Measurements from ENCODE around the gene VRK1. TPM values are rescaled to one million over a fixed set of nuclear protein-coding genes. Genes with fewer than 3 reads are reported as not detected.

The VRK1 gene
- total RNA-seq, 1 donor from 2014 or later, result 24.1 TPM

DNA sequence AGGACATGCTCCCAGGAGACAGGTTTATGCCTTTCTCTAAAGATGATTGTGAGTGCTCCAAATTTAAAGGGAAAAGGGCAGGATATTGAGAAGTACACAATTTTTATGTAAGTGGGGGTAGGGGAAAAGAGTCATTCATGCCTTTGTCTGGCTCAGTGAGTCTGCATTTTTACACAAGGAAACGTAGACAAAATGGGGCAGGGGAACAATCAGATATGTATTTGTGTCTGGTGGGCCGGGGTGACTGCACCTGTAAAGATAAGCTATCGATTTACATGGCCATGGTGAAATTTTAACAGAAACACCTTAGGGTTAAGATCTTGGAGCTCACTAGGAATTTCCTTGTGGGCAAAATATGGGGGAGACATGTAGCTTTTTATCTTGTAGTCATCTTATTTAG is 123.6 kb downstream of the VRK1 start:
- DNase-seq (ENCODE audit: low spot score), result no peak

DNA sequence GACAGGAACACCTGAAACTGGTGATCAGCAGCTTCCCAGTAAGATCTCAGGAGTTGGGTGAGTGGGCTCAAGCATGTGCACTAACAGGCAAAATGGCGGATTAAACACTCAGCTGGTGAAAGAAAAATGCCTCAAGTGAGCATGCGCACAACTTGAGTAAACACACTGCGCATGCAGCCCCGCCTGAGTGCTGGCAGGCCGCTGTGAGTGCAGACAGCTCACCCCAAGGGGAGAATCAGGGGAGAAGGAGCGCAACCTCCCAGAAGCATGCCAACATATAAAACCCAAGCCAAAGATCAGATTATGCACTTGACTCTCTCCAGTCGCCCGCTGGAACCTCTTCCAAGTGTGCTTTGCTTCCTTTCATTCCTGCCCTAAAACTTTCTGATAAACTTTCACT is 125.8 kb downstream of the VRK1 start:
- no peak for DNase-seq (ENCODE audit: low spot score)

DNA sequence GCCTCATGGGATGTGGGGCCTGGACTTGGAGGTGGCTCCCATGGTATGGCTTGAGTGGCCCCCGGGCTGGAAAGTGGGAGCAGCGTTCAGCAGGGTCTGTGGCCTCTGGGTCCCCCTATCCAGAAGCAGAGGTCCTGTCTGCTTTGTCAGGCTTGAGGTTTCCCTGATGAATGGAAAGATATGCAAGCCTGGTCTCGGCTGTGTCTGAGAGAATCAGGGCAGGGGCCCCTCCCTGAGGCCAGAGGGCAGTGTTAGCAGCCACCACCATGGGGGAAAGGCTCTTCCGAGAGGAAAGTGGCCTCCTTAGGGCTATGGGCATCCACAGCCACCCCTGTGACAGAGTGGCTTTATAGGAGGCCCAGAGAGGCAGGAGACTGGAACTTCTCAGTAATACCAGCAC is 128.2 kb downstream of the VRK1 start:
- DNase-seq (ENCODE audit: low spot score), result no peak

DNA sequence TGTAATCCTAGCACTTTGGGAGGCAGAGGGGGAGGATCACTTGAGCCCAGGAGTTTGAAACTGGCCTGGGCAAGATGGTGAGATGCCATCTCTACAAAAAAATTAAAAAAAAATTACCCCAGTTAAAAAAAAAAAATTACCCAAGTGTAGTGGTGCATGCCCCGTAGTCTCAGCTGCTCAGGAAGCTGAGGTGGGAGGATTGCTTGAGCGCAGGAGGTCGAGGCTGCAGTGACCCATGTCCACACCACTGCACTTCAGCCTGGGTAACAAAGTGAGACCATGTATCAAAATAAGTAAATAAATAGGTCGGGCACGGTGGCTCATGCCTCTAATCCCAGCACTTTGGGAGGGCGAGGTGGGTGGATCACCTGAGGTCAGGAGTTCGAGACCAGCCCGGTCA is 128.8 kb downstream of the VRK1 start:
- no peak for DNase-seq (ENCODE audit: low spot score)

DNA sequence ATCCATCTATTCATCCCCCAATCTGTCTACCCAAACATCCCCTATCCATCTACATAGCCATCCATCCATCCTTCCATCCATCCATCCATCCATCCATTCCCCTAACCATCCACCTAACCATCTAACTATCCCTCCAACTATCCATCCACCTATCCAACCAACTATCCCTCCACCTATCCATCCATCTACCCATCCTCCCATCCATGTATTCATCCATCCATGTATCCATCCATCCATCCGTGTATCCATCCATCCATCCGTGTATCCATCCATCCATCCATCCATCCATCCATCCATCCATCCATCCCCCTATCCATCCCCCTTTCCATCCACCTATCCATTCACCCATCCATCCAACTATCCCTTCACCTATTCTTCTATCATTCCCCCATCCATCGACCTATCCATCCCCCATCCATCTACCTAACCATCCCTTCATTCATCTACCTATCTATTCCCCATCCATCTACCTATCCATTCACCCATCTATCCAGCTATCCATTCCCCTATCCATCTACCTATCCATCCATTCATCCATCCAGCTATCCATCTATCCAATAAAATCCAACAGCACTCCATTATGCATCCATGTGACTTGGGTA is 131.7 kb downstream of the VRK1 start:
- no peak for DNase-seq (ENCODE audit: low spot score)

DNA sequence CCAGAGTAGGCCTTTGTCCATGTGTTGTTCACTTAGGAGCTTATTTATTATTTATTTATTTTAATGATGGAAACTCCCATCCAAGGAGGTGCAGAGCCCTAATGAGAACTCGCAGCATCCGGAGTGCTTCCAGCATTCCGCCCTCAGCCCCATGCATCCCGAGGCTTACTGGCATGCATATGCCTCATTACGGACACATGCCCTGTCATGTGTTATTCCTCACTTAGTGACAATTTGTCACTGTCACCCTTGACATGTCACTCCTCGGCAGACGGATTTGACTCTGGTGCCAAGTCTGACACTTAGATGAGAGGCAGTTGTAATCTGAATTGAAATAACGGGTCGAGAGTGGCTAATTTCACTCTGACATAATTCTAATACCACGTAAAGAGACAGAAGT is 132.8 kb downstream of the VRK1 start:
- no peak for DNase-seq (ENCODE audit: low spot score)

DNA sequence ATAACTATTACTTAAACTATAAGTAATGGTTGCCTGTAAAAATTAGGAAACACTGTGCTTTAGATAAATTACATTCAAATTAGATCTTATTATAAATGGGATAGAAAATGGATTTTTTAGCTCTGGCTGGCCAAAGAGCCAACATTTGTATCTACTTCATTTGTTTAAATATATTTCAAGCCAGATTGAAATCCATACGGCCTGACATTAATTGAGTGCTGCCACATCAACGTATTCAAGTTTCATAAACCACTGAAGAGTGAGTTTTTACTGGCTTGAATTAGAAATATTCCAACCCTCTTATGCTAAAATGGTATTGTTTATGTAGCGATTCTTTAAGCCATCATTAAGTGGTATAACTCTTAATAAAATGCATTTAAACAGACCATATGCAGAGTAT is 133.3 kb downstream of the VRK1 start:
- no peak for DNase-seq (ENCODE audit: low spot score)

Data from umbilical cord (tissue), 2 donors.